COLO668 (cell line): ENCODE data around the gene TOMM70.
"Not testable (repeated sequence)": the region's sequence is repeated elsewhere in the genome, so short reads cannot be mapped to it uniquely, and the experiment has no call there.

Source experiments
- DNase-seq: peaks from one replicate; lab custom pipeline; 2025; ENCODE audit not compliant: unreplicated experiment; lab: John Stamatoyannopoulos, UW

Gene TOMM70

DNA sequence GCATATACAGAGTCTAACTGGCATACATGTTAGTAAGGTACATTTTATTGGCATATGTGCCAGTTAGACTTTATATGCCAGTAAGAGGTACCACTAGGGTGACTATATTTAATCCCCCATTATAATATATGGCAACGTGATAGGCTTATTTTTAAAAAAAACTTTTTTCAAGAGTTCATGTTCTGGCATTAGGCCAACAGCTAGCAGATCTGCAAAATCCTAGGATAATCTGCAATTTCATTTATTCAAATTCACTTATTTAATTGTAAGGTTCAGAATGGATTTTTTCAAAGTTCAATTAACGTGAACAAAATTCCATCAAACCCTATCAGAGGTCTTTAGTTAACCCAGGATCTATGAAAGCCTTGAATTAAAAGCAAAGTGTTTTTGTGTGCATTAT, 34.5 kb downstream of the TOMM70 start:
- no peak for DNase-seq

DNA sequence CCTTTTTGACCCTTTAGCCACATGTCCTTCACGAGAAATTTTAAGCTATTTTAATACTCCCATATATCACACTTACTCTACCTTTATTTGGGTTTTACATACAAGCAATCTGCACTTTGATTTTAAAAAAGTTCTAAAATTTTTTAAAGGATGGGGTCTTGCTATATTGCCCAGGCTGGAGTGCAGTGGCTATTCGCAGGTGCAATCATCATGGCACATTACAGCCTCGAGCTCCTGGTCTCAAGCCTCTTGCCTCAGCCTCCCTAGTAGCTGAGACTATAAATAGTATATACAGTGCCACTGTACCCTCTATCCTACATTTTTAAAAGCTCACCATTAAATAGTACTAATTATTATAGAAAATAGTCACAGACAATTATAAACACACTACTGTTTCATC, 36.5 kb downstream of the TOMM70 start:
- DNase-seq = no peak

DNA sequence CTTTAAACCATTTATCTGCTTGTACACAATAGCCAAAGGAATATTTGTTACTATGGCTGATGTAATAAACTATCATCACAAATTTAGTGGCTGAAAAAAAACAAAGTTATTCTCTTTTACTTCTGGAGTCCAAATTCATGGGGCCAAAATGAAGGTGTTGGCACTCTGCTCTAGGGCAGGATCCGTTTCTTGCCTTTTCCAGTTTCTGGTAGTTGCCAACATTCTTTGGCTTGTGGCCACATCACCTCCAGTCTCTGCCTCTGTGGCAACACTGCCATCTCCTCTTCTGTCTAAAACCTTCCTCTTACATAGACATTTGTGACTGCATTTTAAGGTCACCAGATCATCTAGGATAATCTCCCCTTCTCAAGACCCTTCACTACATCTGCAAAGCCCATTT, 39.0 kb downstream of the TOMM70 start:
- DNase-seq = no peak

DNA sequence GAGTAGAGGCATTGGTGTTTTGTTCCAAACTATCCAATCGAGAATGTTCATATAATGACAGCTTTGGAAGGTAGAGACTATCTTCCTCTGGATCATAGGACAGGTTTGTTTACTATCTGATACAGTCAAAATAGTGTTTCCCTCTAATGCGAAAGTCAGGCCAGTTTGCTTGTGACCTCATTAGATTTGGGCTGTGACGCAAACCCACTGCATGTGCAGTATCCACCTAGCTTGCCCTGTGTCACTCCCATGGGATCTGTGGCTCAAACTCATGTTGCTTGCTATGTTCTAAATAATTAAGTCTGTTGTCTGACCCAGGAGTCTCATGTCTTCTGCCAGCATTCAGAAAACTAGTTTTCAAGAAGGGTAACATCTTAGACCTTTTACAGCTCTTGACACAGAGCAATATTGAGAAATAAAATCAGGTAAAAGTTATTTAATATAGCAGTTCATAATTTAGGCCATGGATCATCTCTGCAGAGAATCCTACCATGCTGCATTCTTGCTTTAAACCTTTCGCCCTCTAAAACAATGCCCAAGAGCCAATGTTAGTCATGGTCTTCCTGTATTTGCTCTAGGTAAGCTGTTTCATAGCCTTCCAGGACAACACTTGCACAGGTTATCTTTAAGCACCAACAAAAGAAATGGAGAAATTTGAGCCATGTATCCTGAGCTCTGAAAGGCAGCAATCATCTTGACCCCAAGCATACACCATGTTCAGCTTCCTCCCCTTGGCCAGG, 40.0 kb downstream of the TOMM70 start:
- DNase-seq = no peak

DNA sequence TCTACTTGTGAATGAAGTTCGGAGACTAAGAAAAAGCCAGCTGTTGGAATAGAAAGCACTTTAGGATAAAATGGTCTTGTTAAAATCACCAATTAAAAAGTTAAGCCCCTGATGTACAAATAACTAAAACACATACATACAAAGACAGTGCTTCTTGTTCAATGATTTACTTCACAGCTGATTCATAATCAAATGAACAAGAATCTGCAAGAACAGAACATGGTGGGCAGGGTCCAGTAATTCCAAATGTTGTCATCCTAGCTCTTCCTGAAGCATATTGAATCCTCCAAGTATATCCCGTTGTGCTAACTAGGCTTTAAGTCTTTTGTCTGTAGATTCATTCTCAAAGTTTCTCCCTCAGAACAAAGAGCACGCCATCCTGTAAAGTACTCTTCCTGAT, 41.9 kb downstream of the TOMM70 start:
- no peak for DNase-seq

DNA sequence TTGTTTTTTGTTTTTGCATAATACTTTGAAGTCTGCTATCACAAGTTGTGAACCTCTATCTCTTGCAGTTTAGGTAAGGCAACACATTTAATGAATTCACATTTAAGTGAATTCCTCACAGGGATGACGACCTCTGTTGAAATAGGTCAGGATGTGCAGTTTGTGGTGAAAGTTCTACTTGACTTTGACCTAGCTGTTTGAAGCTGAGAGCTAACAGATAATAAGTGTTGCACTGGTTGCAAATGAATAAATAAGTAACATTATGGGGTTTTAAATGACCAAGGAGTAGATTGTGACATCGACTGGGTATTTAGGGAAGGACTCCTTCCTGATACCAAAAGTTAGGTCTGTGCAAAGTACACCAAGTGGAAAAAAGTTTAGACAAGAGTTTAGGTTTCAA, 42.5 kb downstream of the TOMM70 start:
- no peak for DNase-seq

DNA sequence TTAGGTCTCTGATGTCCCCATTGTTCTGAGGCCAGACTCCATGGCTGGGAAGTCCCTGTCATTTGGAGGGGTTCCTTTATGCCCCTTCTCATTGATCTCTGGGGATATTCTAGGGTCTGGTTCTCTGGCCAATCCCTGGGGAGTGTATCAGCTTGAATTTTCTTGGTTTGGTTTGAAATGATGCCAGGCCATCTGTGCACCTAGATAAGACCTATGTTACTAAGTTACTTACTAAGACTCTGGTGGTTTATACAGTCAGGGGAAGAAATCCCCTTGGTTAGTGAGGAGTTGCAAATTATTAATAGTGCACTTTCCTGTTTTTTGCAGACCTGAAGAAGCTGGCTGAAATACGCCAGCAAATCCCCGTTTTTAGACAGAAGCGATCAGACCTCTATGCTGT, 46.0 kb downstream of the TOMM70 start:
- no peak for DNase-seq

DNA sequence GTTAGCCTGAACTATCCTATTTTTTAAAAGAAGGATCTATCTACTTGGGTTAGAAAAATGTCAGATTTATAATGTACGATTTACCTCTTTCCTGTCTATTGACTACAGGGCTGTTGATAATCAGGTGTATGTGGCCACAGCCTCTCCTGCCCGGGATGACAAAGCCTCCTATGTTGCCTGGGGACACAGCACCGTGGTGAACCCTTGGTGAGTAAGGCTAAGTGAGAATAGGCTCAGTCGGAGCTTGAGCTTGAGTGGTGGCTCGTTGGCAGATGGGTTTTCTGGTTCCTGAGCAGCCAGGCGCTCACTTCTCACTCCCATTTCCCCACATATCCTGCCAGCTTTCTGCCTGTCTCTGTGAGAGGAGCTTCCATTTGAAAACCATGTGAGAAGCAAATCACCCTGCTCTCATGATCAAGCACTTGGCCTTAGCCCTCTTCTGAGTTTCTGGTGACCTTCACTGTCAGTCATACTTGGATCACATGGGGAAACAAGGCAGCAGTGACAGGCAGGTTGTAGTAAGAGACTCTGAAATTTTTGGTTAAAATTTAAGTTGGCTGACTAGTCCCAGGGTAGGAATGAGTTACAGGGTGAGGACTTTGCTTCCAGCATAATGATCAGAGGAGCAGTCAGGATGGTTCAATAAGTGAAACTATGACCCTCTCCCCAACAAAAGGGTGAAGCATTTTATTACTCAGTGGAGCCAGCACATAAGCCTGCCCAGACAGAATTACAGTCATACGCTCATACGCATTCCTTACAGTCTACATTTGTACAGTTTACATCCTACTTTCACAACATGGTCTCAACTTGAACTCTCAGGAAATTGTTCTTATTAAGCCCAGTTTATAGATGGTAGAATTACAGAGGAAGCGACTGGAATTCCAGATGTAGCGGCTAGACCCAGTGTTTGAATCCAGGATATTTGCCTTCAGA, 48.3 kb downstream of the TOMM70 start:
- DNase-seq = no peak

DNA sequence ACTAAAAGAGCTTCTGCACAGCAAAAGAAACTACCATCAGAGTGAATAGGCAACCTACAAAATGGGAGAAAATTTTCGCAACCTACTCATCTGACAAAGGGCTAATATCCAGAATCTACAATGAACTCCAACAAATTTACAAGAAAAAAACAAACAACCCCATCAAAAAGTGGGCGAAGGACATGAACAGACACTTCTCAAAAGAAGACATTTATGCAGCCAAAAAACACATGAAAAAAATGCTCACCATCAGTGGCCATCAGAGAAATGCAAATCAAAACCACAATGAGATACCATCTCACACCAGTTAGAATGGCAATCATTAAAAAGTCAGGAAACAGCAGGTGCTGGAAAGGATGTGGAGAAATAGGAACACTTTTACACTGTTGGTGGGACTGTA, 49.1 kb downstream of the TOMM70 start:
- not testable (repeated sequence) for DNase-seq

DNA sequence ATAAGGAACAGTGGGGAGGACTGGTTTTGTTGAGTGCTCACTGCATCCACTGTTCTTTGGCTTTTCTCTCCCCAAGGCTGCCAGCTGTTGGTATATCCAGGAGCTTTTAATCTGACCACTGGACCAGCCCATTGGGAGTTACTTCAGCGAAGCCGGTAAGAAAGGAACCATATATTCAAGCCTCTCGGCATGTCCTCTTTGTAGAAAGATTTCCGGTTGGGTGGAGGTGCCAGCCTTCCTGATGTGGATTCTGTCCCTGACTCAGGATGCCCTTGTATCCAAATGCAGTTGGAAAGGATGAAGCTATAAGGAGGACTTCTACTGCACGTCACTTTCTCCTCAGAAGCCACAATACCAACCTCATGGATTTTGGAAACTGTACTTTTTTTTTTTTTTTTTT, 52.2 kb downstream of the TOMM70 start:
- no peak for DNase-seq

DNA sequence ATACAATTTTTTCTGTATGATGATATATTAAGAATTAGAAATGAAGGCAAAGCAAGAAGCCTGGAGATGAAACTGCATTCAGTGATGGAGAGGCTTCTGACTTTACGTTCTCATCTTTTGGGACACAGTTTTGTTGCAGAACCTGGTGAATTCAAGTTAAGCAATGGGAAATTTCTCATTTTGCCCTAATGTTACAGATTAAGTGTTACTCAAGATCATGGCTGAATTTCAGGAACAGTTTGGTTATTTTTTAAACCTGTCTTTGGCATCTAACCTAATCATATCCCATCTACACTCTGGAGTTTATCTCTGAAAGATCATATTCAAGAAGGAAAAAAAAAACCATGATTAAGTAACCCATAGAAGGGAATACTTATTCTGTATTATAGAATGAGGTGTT, 60.4 kb downstream of the TOMM70 start:
- DNase-seq = no peak

DNA sequence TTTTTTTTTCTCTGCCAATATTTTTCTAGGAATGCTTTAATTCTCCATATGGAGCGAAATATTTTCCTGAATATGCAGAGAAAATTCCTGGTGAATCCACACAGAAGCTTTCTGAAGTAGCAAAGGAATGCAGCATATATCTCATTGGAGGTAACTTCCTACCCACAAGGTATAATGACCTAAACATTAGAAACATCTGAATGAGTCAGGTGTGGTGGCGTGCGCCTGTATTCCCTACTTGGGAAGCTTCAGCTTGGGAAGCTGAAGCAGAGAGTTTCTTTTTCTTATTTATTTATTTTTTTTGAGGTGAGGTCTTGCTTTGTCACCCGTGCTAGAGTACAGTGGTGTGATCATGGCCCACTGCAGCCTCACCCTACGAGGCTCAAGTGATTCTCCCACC, 61.1 kb downstream of the TOMM70 start:
- no peak for DNase-seq

DNA sequence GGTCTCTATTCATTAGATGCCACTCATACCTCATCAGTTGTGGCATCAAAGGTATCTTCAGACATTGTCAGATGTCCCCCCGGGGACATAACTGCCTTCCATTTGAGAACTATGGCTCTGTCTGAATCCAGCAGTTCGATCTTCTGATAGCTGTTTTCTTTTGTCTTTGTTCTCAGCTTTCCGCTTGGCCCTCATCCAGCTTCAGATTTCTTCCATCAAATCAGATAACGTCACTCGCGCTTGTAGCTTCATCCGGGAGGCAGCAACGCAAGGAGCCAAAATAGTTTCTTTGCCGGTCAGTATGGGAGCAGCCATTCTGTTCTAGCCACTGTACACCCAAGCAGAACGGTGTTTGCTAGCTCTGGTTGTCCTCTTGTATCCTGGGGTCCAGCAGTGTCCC, 62.0 kb downstream of the TOMM70 start:
- DNase-seq = no peak

DNA sequence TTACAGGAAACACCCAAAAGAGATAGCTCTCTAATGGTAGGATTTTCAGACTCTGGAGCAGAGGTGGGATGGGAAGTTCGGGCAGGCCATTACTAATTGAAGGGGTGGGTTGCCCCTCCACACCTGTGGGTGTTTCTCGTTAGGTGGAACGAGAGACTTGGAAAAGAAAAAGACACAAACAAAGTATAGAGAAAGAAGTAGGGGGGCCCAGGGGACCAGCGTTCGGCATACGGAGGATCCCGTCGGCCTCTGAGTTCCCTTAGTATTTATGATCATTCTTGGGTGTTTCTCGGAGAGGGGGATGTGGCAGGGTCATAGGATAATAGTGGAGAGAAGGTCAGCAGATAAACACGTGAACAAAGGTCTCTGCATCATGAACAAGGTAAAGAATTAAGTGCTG, 64.7 kb downstream of the TOMM70 start:
- DNase-seq = not testable (repeated sequence)

DNA sequence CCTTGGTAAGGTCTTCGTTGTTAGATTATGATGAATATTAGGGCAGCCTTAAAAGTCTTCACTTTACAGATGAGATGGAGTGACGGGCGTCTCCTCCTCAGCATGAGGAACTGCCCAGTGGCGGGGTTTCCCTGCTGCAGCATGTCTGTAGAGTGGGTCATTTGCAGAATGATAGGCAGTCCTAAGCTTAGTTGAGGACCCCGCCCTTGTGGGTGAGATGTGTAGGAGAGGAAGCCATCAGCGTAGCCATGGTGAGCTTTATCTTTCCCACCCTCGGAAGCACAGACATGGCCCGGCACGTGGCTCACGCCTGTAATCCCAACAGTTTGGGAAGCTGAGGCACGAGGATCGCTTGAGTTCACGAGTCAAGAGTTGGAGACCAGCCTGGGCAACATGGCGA, 65.5 kb downstream of the TOMM70 start:
- DNase-seq = peak; percentile 21

DNA sequence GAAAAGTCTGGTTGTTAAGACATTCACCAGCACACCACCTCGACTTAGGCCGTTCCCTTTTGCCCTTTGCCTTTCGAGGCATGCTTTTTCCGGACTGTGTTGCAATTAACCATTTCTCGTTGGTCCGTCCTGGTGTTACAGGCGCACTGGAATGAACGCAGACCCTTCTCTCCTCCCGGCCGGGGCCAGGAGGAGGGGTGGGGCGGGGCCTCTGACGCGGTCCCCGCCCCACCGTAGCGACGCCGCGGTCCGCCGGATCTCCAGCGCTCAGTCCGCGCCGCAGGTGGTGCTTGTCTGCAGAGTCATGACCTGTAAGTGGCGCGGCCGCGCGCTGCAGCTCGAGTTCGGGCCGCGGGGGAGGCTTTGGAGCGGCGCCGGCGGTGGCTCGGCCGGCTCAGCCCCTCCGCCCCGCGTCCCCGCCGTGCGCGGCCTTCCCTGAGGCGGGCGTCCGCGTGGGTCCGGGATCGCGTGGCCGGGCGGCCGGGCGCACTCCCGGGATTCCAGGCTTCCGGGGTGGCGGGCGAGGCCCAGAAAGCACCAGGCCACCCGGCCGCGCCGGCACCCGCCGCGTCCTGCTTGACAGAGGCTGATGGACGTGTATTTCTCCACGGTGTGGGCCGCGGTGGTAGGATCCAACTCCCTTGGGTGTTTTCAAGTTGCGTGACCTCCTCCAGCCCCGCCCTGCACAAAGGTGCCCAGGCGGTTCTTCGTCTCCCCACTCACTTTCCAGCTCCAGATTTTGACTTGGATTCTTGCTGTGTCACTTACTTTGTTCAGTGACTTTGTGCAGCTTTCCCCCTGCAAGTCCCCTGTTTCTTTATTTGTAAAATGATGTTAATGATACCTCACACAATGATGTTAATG, 66.2 kb downstream of the TOMM70 start, which contains the start of gene NIT2:
Gene NIT2 (plus strand): TSS at position 270 of the 864 bp plus-strand sequence. CDS start 35 bp downstream, at position 305.
- DNase-seq = peak; percentile 86

DNA sequence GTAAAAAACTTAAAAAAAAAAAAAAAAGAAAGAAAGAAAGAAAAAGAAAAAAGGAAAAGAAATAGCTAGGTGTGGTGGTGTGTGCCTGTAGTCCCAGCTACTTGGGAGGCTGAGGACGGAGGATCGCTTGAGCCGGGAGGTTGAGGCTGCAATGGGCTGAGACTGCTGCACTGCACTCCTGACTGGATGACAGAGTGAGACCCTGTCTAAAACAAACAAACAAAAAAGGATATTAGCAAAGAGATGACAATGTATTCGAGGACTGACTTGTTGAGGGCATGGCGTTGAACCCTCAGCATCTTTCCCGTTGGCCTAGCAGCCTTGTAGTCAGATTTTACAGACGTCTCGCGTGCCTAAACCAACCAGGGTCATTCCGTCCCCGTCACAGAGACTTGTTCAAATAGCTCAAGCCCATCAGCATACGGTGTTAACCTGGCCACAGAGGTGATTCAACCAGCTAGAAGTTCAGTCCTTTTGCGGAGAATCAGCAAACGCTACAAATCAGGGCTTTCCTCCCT, 66.9 kb downstream of the TOMM70 start:
- DNase-seq = no peak

DNA sequence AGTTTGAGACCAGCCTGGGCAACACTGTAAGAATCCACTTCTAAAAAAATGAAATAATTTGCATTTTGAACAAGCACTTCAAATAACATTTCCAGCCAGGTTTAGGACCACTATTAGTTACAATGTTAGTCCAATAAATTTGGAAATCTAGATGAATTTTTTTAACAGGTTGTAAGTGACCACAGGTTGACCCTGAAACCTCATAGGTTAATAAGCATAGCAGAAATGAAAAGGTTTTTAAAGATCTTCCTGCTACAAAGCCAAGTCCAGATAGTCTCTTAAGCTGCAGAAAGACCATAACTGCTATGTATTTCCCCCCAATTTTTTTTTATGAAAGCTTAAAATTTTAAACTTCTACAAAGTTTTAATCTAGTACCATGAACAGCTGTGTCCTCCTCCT, 67.8 kb downstream of the TOMM70 start:
- DNase-seq = no peak

DNA sequence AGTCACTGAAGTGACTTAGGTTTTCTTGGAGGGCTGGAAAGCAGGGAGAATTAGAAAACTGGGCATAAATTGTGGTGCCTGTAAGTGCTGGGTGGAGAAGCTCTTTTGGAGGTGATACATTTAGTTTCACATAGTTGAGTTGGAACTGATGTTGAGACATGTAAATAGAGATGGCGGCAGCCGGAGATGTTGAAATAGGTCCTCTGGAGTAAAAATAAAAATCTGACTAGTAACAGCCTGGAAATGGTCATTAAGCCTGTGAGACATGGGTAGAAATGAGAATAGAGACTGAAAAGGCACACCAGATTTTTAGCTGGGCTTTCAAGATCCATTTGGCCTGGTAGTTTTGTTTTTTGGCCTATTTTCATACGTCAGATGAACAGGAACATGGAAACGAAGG, 69.2 kb downstream of the TOMM70 start:
- no peak for DNase-seq

DNA sequence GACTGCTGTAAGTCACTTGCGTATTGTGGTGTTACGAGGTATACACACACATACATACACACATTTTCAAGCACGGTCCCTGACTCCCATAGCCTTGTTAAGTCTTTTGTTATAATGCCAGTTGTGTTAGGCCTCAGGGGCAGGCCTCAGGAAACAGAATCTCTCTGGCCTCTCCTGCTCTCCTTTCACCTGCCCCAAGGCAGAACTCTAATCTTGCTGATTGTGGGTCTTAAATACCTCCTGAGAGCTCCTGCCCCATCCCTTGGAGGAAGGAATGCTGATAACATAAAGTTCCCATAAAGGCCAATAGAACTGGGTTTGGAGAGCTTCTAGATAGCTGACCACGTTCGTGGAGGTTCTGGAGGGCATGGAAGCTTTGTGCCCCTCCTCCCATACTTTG, 70.2 kb downstream of the TOMM70 start:
- no peak for DNase-seq
